GM12874 (cell line): ENCODE results near the gene KIF26B.

Experiments
- TF ChIP-seq, protein P1 (sequence below): IDR thresholded peaks from 2 replicates; pipeline ENCODE4 v1.5.1; 2011; ENCODE audit warnings: low read depth, mild to moderate bottlenecking, control low read depth, low read length, moderate library complexity; ENCODE audit not compliant: insufficient read depth

KIF26B gene

DNA sequence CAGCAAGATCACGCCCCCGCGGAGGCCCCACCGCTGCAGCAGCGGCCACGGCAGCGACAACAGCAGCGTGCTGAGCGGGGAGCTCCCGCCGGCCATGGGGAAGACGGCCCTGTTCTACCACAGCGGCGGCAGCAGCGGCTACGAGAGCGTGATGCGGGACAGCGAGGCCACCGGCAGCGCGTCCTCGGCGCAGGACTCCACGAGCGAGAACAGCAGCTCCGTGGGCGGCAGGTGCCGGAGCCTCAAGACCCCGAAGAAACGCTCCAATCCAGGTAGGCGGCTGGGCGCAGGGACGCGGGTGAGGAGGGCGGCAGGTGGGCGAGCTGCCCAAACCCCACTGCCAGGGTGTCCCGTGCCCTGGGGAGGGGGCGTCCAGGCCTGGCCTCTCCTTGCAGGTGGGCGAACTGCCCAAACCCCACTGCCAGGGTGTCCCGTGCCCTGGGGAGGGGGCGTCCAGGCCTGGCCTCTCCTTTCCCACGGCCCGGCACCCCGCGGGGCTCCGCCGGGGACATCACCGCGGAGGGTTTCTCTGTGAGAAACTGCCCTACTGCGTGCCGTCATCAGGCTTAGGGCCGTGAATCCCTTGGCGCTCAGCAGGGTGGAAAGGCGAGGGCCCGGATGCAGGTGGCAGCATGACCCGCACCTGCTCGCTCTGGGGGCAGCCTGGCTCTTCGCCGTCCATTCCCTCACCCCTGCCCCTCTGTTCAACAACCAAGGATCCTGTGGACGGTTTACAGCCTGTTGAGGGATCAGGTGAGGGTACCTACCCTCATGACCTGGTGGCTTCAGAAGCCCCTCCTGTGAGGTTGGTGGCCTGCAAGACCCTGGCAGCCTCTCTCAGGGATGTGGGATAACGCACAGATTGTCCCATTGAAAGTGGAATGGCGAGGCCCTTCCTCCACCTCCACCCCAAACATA, 534.0 kb downstream of the KIF26B start:
- TF ChIP-seq, protein P1, sequence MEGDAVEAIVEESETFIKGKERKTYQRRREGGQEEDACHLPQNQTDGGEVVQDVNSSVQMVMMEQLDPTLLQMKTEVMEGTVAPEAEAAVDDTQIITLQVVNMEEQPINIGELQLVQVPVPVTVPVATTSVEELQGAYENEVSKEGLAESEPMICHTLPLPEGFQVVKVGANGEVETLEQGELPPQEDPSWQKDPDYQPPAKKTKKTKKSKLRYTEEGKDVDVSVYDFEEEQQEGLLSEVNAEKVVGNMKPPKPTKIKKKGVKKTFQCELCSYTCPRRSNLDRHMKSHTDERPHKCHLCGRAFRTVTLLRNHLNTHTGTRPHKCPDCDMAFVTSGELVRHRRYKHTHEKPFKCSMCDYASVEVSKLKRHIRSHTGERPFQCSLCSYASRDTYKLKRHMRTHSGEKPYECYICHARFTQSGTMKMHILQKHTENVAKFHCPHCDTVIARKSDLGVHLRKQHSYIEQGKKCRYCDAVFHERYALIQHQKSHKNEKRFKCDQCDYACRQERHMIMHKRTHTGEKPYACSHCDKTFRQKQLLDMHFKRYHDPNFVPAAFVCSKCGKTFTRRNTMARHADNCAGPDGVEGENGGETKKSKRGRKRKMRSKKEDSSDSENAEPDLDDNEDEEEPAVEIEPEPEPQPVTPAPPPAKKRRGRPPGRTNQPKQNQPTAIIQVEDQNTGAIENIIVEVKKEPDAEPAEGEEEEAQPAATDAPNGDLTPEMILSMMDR: no peak

- TF ChIP-seq, protein P1: no peak
These were observed 535.4 kb downstream of the KIF26B start for GRCh38 chr1:245690156-245690690.

- TF ChIP-seq, protein P1: no peak
These were observed 536.3 kb downstream of the KIF26B start for GRCh38 chr1:245690946-245691541.

- TF ChIP-seq, protein P1: no peak
These were observed 537.1 kb downstream of the KIF26B start for GRCh38 chr1:245691897-245692296.

- TF ChIP-seq, protein P1: no peak
These were observed 537.5 kb downstream of the KIF26B start for GRCh38 chr1:245692318-245692717.

GRCh38 chr1:245693116-245693793, 538.5 kb downstream of the KIF26B start:
- TF ChIP-seq, protein P1: no peak
